Smooth muscle cell (in vitro differentiated cells): Measurements from ENCODE around the gene TVP23A. TPM values are rescaled to one million over a fixed set of nuclear protein-coding genes. Genes with fewer than 3 reads are reported as not detected.

ENCODE experiments used
- DNase-seq: peaks from one replicate; lab custom pipeline; 2025; ENCODE audit not compliant: unreplicated experiment; lab: John Stamatoyannopoulos, UW
- H2AFZ ChIP-seq: fragments of 200-600 bp; sonication (generic); 2 replicates; pipeline ENCODE4 v1.6.0; 2016; ENCODE audit warnings: antibody characterized with exemption, low read depth, mild to moderate bottlenecking
- H3F3A ChIP-seq: fragments of 200-600 bp; sonication (generic); 2 replicates; pipeline ENCODE4 v1.6.0; 2017; ENCODE audit warnings: antibody characterized with exemption, low read depth
- H3K27ac ChIP-seq: fragments of 200-600 bp; sonication (generic); 2 replicates; pipeline ENCODE4 v1.5.1; 2016; ENCODE audit warnings: low read depth, mild to moderate bottlenecking
- H3K27me3 ChIP-seq: fragments of 200-600 bp; sonication (generic); 2 replicates; pipeline ENCODE4 v1.6.1; 2016; ENCODE audit warnings: low read depth, mild to moderate bottlenecking
- H3K36me3 ChIP-seq: fragments of 200-600 bp; sonication (generic); 2 replicates; pipeline ENCODE4 v1.5.1; 2016; ENCODE audit warnings: low read depth
- H3K4me1 ChIP-seq: fragments of 200-600 bp; sonication (generic); 2 replicates; pipeline ENCODE4 v1.5.1; 2016; ENCODE audit warnings: low read depth
- H3K4me2 ChIP-seq: fragments of 200-600 bp; sonication (generic); 2 replicates; pipeline ENCODE4 v1.6.0; 2016; ENCODE audit warnings: mild to moderate bottlenecking
- H3K4me3 ChIP-seq: fragments of 200-600 bp; sonication (generic); 2 replicates; pipeline ENCODE4 v1.5.1; 2016; ENCODE audit warnings: mild to moderate bottlenecking
- H3K79me2 ChIP-seq: fragments of 200-600 bp; sonication (generic); 2 replicates; pipeline ENCODE4 v1.6.0; 2016; ENCODE audit warnings: low read depth, mild to moderate bottlenecking
- H3K9ac ChIP-seq: fragments of 200-600 bp; sonication (generic); 2 replicates; pipeline ENCODE4 v1.6.0; 2016; ENCODE audit warnings: low read depth
- H3K9me3 ChIP-seq: fragments of 200-600 bp; sonication (generic); replicated peaks from 2 replicates; pipeline ENCODE4 v1.5.1; 2016; ENCODE audit warnings: low read depth
- H4K20me1 ChIP-seq: fragments of 200-600 bp; sonication (generic); 2 replicates; pipeline ENCODE4 v1.6.0; 2016; ENCODE audit warnings: low read depth
- CTCF ChIP-seq: fragments of 200-600 bp; sonication (generic); IDR thresholded peaks from 2 replicates; pipeline ENCODE4 v1.5.1; 2017; ENCODE audit warnings: borderline replicate concordance, mild to moderate bottlenecking, antibody characterized with exemption; ENCODE audit not compliant: insufficient read depth, poor library complexity, severe bottlenecking
- WGBS: methylation state at CpG from one replicate; pipeline ENCODE4 v1.1.7; 2016; ENCODE audit warnings: low lambda C conversion rate; 5-methylcytosine and 5-hydroxymethylcytosine counted together
- polyA plus RNA-seq: library from polyadenylated mRNA; unstranded; fragments of >200 nt; fragmentation: Nextera tagmentation; extraction: Ambion mirVana; gene quantifications from 2 replicates; pipeline ENCODE4 v1.2.1, GENCODE V29; 2016
- total RNA-seq: library from RNA; depleted of rRNA; stranded (reverse); fragments of >200 nt; gene quantifications from 2 replicates; pipeline ENCODE4 v1.2.3, GENCODE V29; 2014

Gene TVP23A
- total and polyA plus RNA-seq, 2 experiments from 2014 or later, result 0.13 to 0.45 TPM

- no peak overlapping the region for H2AFZ ChIP-seq
- H3K9ac ChIP-seq, result no peak overlapping the region
- H3K27ac ChIP-seq, result no peak overlapping the region
- H3K27me3 ChIP-seq, result peaks cover 20% of the 10 kb centered on the region
- no peaks in the 10 kb centered on the region for H3K36me3 ChIP-seq
- DNase-seq, result no peak
- H3K4me1 ChIP-seq, result no peaks in the 10 kb centered on the region
- no peak overlapping the region for H3K4me2 ChIP-seq
- WGBS, result 88% methylated on average over 4 of the region's 4 CpGs
- no peak for TF ChIP-seq CTCF
- no peaks in the 10 kb centered on the region for H3F3A ChIP-seq
- H3K9me3 ChIP-seq, result no peaks in the 10 kb centered on the region
- H4K20me1 ChIP-seq, result no peaks in the 10 kb centered on the region
- H3K79me2 ChIP-seq, result no peaks in the 10 kb centered on the region
- H3K4me3 ChIP-seq, result no peak overlapping the region
These were observed 33.7 kb upstream of the TVP23A start for GRCh38 chr16:10852286-10852685.

- no peak for TF ChIP-seq CTCF
- H2AFZ ChIP-seq, result no peak overlapping the region
- 86% methylated on average over 3 of the region's 3 CpGs for WGBS
- H3K4me1 ChIP-seq, result no peaks in the 10 kb centered on the region
- peaks cover 23% of the 10 kb centered on the region for H3K27me3 ChIP-seq
- H3K27ac ChIP-seq, result no peak overlapping the region
- no peaks in the 10 kb centered on the region for H3F3A ChIP-seq
- H3K36me3 ChIP-seq, result no peaks in the 10 kb centered on the region
- H3K4me3 ChIP-seq, result no peak overlapping the region
- H3K4me2 ChIP-seq, result no peak overlapping the region
- no peak overlapping the region for H3K9ac ChIP-seq
- no peak for DNase-seq
- no peaks in the 10 kb centered on the region for H3K9me3 ChIP-seq
- H3K79me2 ChIP-seq, result no peaks in the 10 kb centered on the region
- H4K20me1 ChIP-seq, result no peaks in the 10 kb centered on the region
These were observed 32.9 kb upstream of the TVP23A start for GRCh38 chr16:10851512-10851911.

- no peak overlapping the region for H3K4me2 ChIP-seq
- no peaks in the 10 kb centered on the region for H3K79me2 ChIP-seq
- TF ChIP-seq CTCF, result no peak
- H3K9ac ChIP-seq, result no peak overlapping the region
- no peak for DNase-seq
- no peaks in the 10 kb centered on the region for H3F3A ChIP-seq
- H3K4me1 ChIP-seq, result no peaks in the 10 kb centered on the region
- H2AFZ ChIP-seq, result no peak overlapping the region
- WGBS, result 80% methylated on average over 4 of the region's 4 CpGs
- H3K27ac ChIP-seq, result no peak overlapping the region
- H3K27me3 ChIP-seq, result peaks cover 23% of the 10 kb centered on the region
- H4K20me1 ChIP-seq, result no peaks in the 10 kb centered on the region
- no peak overlapping the region for H3K4me3 ChIP-seq
- H3K9me3 ChIP-seq, result no peaks in the 10 kb centered on the region
- H3K36me3 ChIP-seq, result no peaks in the 10 kb centered on the region
These were observed 31.9 kb upstream of the TVP23A start for GRCh38 chr16:10850478-10850850.

GRCh38 chr16:10849736-10850477, 31.3 kb upstream of the TVP23A start:
- Histone ChIP-seq H3K27me3 (peaks cover 23% of the 10 kb centered on the region), H3F3A (no peaks in the 10 kb centered on the region), H4K20me1 (no peaks in the 10 kb centered on the region), H3K4me3 (no peak overlapping the region), H3K9ac (no peak overlapping the region), H3K4me1 (no peaks in the 10 kb centered on the region), H3K79me2 (no peaks in the 10 kb centered on the region), H2AFZ (no peak overlapping the region), H3K4me2 (no peak overlapping the region), H3K27ac (no peak overlapping the region), H3K9me3 (no peaks in the 10 kb centered on the region), H3K36me3 (no peaks in the 10 kb centered on the region)
- WGBS, result 78% methylated on average over 7 of the region's 7 CpGs
- no peak for TF ChIP-seq CTCF
- no peak for DNase-seq
